GM12878 (cell line): ENCODE data around the gene FBXO7. TPM values are rescaled to one million over a fixed set of nuclear protein-coding genes. Genes with fewer than 3 reads are reported as not detected.

ENCODE experiments used
- ATAC-seq: fragments of 200-7000 bp; cut with Tn5 transposase; 3 replicates; pipeline ENCODE4 v1.9.1; 2020; ENCODE audit warnings: mild to moderate bottlenecking, moderate library complexity
- BruUV-seq: library from RNA; stranded (reverse); fragments of 400-500 nt; replicated peaks from 2 replicates; lab custom pipeline; 2021; lab: Mats Ljungman, UMichigan
- CTCF ChIA-PET: fragments of 300-600 bp; sonication (Branson Sonifier 250); formaldehyde crosslinking; extraction: SDS; loops from one replicate; lab custom pipeline; 2021; ENCODE audit warnings: inconsistent platforms; lab: Yijun Ruan, JAX
- POLR2A ChIA-PET: fragments of 350-600 bp; formaldehyde crosslinking; extraction: SDS; loops from one replicate; lab custom pipeline; 2021; ENCODE audit warnings: inconsistent platforms; lab: Charles Lee
- RAD21 ChIA-PET: fragments of 300-600 bp; sonication (Branson Sonifier 250); formaldehyde crosslinking; loops from one replicate; lab custom pipeline; 2023; ENCODE audit warnings: antibody characterized with exemption; ENCODE audit not compliant: unreplicated experiment; lab: Charles Lee
- SMC1A ChIA-PET: fragments of 300-600 bp; sonication (Branson Sonifier 250); formaldehyde crosslinking; loops from one replicate; lab custom pipeline; 2023; ENCODE audit not compliant: unreplicated experiment, uncharacterized antibody; lab: Charles Lee
- DNase-seq: peaks from one replicate; pipeline ENCODE4 v3.0.0-alpha.2; 2011; ENCODE audit warnings: low read depth, low spot score
- FAIRE-seq: peaks from 3 replicates; lab custom pipeline; 2011; peaks lifted over from hg19 to GRCh38; lab: Jason Lieb, UNC
- H2AFZ ChIP-seq: 2 replicates; pipeline ENCODE4 v1.6.0; 2011; ENCODE audit warnings: low read depth, low read length, control low read depth; ENCODE audit not compliant: control insufficient read depth
- H3K27ac ChIP-seq: 2 replicates; pipeline ENCODE4 v1.5.1; 2011; ENCODE audit warnings: control low read depth; ENCODE audit not compliant: control insufficient read depth, insufficient read depth
- H3K27me3 ChIP-seq, 2 experiments: replicated peaks in 1 of 2; 2 replicates each; pipeline versions ENCODE4 v1.6.0 to v1.6.1; 2011; ENCODE audit warnings: low read length in 1 of 2; ENCODE audit not compliant: control insufficient read depth in 2 of 2, insufficient read depth in 2 of 2
- H3K36me3 ChIP-seq, 2 experiments: 2 replicates each; pipeline ENCODE4 v1.5.1; 2011; ENCODE audit warnings: low read length in 1 of 2; ENCODE audit not compliant: control insufficient read depth in 2 of 2, insufficient read depth in 2 of 2
- H3K4me1 ChIP-seq: 2 replicates; pipeline ENCODE4 v1.6.1; 2011; ENCODE audit warnings: mild to moderate bottlenecking, low read length, moderate library complexity, mixed read lengths; ENCODE audit not compliant: control insufficient read depth, insufficient read depth
- H3K4me2 ChIP-seq: 2 replicates; pipeline ENCODE4 v1.6.0; 2011; ENCODE audit warnings: control low read depth; ENCODE audit not compliant: control insufficient read depth, insufficient read depth
- H3K4me3 ChIP-seq: fragments of 200-600 bp; sonication (generic); 2 replicates; pipeline ENCODE4 v1.5.1; 2016
- H3K79me2 ChIP-seq: 2 replicates; pipeline ENCODE4 v1.6.0; 2011; ENCODE audit warnings: low read length; ENCODE audit not compliant: control insufficient read depth, insufficient read depth
- H3K9ac ChIP-seq: 2 replicates; pipeline ENCODE4 v1.8.0; 2011; ENCODE audit warnings: low read length, control low read depth, mixed read lengths; ENCODE audit not compliant: control insufficient read depth, insufficient read depth
- H3K9me3 ChIP-seq: replicated peaks from 3 replicates; pipeline ENCODE4 v1.5.1; 2011; ENCODE audit warnings: mild to moderate bottlenecking, low read length; ENCODE audit not compliant: control insufficient read depth, insufficient read depth
- H4K20me1 ChIP-seq: 2 replicates; pipeline ENCODE4 v1.6.0; 2011; ENCODE audit not compliant: control insufficient read depth, insufficient read depth
- BACH1 ChIP-seq: fragments of 450-650 bp; IDR thresholded peaks from 2 replicates; pipeline ENCODE4 v1.6.1; 2017; ENCODE audit warnings: mild to moderate bottlenecking, borderline replicate concordance
- BCL11A ChIP-seq: IDR thresholded peaks from 2 replicates; pipeline ENCODE4 v1.6.1; 2011; ENCODE audit warnings: low read depth, low read length
- GATAD2B ChIP-seq: fragments of 450-650 bp; conservative IDR thresholded peaks from 2 replicates; pipeline ENCODE4 v1.6.1; 2017; ENCODE audit warnings: low read depth, mild to moderate bottlenecking, moderate library complexity
- MXI1 ChIP-seq: fragments of 150-350 bp; IDR thresholded peaks from 2 replicates; pipeline ENCODE4 v1.6.1; 2011; ENCODE audit warnings: low read depth, mild to moderate bottlenecking, inconsistent platforms, low read length, improper control_type of control experiment
- NR2C1 ChIP-seq: fragments of 450-650 bp; IDR thresholded peaks from 2 replicates; pipeline ENCODE4 v1.6.1; 2017; ENCODE audit warnings: antibody characterized with exemption, mild to moderate bottlenecking, moderate library complexity
- PAX5 ChIP-seq: IDR thresholded peaks from 2 replicates; pipeline ENCODE4 v1.6.1; 2011; ENCODE audit warnings: low read depth, low read length, borderline replicate concordance
- SIN3A ChIP-seq: IDR thresholded peaks from 2 replicates; pipeline ENCODE4 v1.6.1; 2012; ENCODE audit warnings: low read depth, low read length, improper control_type of control experiment
- SUPT20H ChIP-seq: IDR thresholded peaks from 2 replicates; pipeline ENCODE4 v1.6.1; 2011; ENCODE audit warnings: low read depth, mild to moderate bottlenecking, low read length, moderate library complexity, borderline replicate concordance; ENCODE audit not compliant: control insufficient read depth
- TCF7 ChIP-seq: IDR thresholded peaks from 2 replicates; pipeline ENCODE4 v1.6.1; 2014; ENCODE audit warnings: antibody characterized with exemption, borderline replicate concordance
- ZNF384 ChIP-seq: IDR thresholded peaks from 2 replicates; pipeline ENCODE4 v1.6.1; 2012; ENCODE audit warnings: low read depth, mild to moderate bottlenecking, low read length, improper control_type of control experiment, borderline replicate concordance
- WGBS: methylation state at CpG from one replicate; pipeline ENCODE4 v1.1.6; 2016; ENCODE audit warnings: low lambda C conversion rate; ENCODE audit not compliant: insufficient replicate concordance, insufficient coverage; ENCODE audit errors: missing lambda C conversion rate; 5-methylcytosine and 5-hydroxymethylcytosine counted together
- in situ Hi-C: fragments of 300-500 bp; cut with MboI; formaldehyde crosslinking; loops from 9 replicates; pipeline ENCODE4 v1.14.3; 2018; ENCODE audit warnings: mixed read lengths
- intact Hi-C: fragments of 100-400 bp; cut with micrococcal nuclease; formaldehyde crosslinking; loops from one replicate; pipeline ENCODE4 v1.14.2; 2022; ENCODE audit not compliant: unreplicated experiment
- polyA plus RNA-seq, 11 experiments: library from polyadenylated mRNA; depleted of rRNA in 4 of 11; unstranded in 6 of 11; stranded (reverse) in 5 of 11; fragments of >200 nt; fragmentation: Nextera tagmentation in 4 of 11; fragmentation: Illumina TruSeq in 1 of 11; extraction: Ambion mirVana in 4 of 11; extraction: Trizol in 1 of 11; gene quantifications; 1 replicate in 1 of 11; 2 replicates in 10 of 11; pipeline versions ENCODE4 v1.2.1 to v1.2.3, GENCODE V29; 2011 to 2016; ENCODE audit warnings: inconsistent platforms in 2 of 11, missing spikeins in 2 of 11, low read depth in 1 of 11
- total RNA-seq, 4 experiments: library from RNA; depleted of rRNA in 3 of 4; stranded (reverse); fragments of >200 nt in 3 of 4; fragmentation: Illumina TruSeq in 1 of 4; extraction: Trizol in 1 of 4; gene quantifications; 2 replicates each; pipeline versions ENCODE4 v1.2.1 to v1.2.3, GENCODE V29; 2013 to 2021
- TF ChIP-seq, protein P1 (sequence below): fragments of 450-650 bp; IDR thresholded peaks from 2 replicates; pipeline ENCODE4 v1.6.1; 2018; ENCODE audit warnings: mild to moderate bottlenecking, low read depth, moderate library complexity; ENCODE audit not compliant: partially characterized antibody
- TF ChIP-seq, protein P2 (sequence below): fragments of 450-650 bp; IDR thresholded peaks from 2 replicates; pipeline ENCODE4 v1.6.1; 2016; ENCODE audit warnings: mild to moderate bottlenecking

Gene FBXO7
- total and polyA plus RNA-seq, 10 of the 15 experiments (the other 5 are each of a cell fraction or from before 2014, with no cell fraction given): 37.3 to 192 (median 110) TPM

DNA sequence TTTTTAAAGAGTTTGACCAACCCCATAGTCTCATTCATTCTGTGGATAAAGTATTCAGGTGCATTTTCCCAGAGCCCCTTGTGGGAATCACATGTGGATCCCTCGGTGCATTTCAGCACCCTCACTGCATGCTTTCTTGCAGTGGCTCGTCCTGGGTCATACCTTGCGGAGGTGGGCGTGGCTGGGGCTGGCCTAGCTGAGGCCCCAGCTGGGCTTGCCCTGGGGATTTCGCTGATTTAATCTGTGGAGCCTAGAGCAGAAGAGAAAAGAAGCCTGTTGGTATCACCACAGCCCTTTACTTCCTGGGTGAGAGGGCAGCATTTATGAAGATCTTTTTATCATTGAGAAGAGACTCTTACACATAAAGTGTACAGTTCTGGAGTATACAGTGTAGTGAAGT is 53.1 kb downstream of the FBXO7 start:
- no peak overlapping the region for H2AFZ ChIP-seq
- peak; percentile 70 for ATAC-seq
- POLR2A ChIA-PET: no interaction called here
- SMC1A ChIA-PET: interaction anchor here (3.5 kb wide), 1 partner anchor 269 kb away, joined by 24 read pairs; no protein-coding TSS in a partner anchor
- no peaks in the 10 kb centered on the region for H3K4me1 ChIP-seq
- BruUV-seq: no TSS peak
- in situ Hi-C loops: loop anchor here (5.0 kb wide), 2 partner anchors 270 to 460 kb away; no protein-coding TSS in a partner anchor
- no peaks in the 10 kb centered on the region for H4K20me1 ChIP-seq
- TF ChIP-seq BCL11A: no peak
- TF ChIP-seq PAX5: no peak
- no peak for TF ChIP-seq SUPT20H
- 0 out of 2 replicates have a peak, but pooled peaks have one; percentile 14 for TF ChIP-seq NR2C1
- no peak overlapping the region for H3K9ac ChIP-seq
- WGBS: 11% methylated on average over 5 of the region's 5 CpGs
- no peak overlapping the region for H3K27ac ChIP-seq
- intact Hi-C loops: loop anchor here (5.0 kb wide), 1 partner anchor 460 kb away; no protein-coding TSS in a partner anchor
- DNase-seq: no peak
- RAD21 ChIA-PET: interaction anchor here (1.1 to 5.5 kb wide), 2 partner anchors 269 to 478 kb away, joined by 3 to 55 read pairs; no protein-coding TSS in a partner anchor
- H3K4me2 ChIP-seq: no peak overlapping the region
- H3K9me3 ChIP-seq: no peaks in the 10 kb centered on the region
- FAIRE-seq: no peak
- H3K27me3 ChIP-seq: peaks cover 0 to 2% of the 10 kb centered on the region in 2 experiments; a peak in 1 of 4 replicates
- H3K4me3 ChIP-seq: no peak overlapping the region
- no peaks in the 10 kb centered on the region for H3K36me3 ChIP-seq
- CTCF ChIA-PET: interaction anchor here (1.0 to 7.3 kb wide), 4 partner anchors 9 to 268 kb away, joined by 3 to 108 read pairs (median 4); no protein-coding TSS in a partner anchor
- no peaks in the 10 kb centered on the region for H3K79me2 ChIP-seq

DNA sequence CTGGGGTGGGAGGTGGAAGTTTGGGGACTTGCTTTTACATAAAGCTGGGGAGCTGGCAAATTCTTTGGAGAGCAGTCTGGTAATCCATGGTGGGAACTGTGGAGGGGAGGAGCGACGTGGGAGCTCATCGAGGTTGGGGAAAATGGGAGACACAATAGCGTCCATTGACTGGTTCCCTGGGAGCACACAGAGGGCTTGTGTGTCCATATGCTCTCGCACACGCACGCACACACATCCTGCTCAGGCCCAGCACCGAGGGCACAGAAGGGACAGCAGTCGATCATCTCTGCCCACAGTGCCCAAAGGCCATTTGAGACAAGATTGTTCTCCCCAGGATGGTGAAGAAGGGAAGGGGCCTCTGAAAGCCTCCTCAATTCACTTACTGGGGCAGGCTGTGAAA is 53.7 kb downstream of the FBXO7 start:
- H3K9me3 ChIP-seq: no peaks in the 10 kb centered on the region
- no peak overlapping the region for H3K27ac ChIP-seq
- ATAC-seq (no peak), DNase-seq (no peak), FAIRE-seq (no peak)
- SMC1A ChIA-PET: interaction anchor here (0.6 to 3.5 kb wide), 4 partner anchors 30 to 316 kb away, joined by 3 to 24 read pairs (median 3); no protein-coding TSS in a partner anchor
- in situ Hi-C loops (loop anchor here (5.0 kb wide), 2 partner anchors 269 to 459 kb away; no protein-coding TSS in a partner anchor), intact Hi-C loops (loop anchor here (5.0 kb wide), 1 partner anchor 459 kb away; no protein-coding TSS in a partner anchor)
- no peaks in the 10 kb centered on the region for H3K4me1 ChIP-seq
- no peak overlapping the region for H3K9ac ChIP-seq
- H3K4me2 ChIP-seq: no peak overlapping the region
- no peaks in the 10 kb centered on the region for H3K36me3 ChIP-seq
- CTCF ChIA-PET: interaction anchor here (0.6 to 7.3 kb wide), 15 partner anchors 10 to 675 kb away, joined by 3 to 108 read pairs (median 5); no protein-coding TSS in a partner anchor
- RAD21 ChIA-PET: interaction anchor here (1.1 to 5.5 kb wide), 3 partner anchors 269 to 676 kb away, joined by 3 to 55 read pairs (median 5); no protein-coding TSS in a partner anchor
- no peak overlapping the region for H3K4me3 ChIP-seq
- POLR2A ChIA-PET: no interaction called here
- no peak overlapping the region for H2AFZ ChIP-seq
- peaks cover 0 to 2% of the 10 kb centered on the region in 2 experiments; a peak in 1 of 4 replicates for H3K27me3 ChIP-seq
- H4K20me1 ChIP-seq: no peaks in the 10 kb centered on the region
- no TSS peak for BruUV-seq
- WGBS: 49% methylated on average over 9 of the region's 9 CpGs
- H3K79me2 ChIP-seq: no peaks in the 10 kb centered on the region
- no peak for TF ChIP-seq GATAD2B
- TF ChIP-seq, protein P1, sequence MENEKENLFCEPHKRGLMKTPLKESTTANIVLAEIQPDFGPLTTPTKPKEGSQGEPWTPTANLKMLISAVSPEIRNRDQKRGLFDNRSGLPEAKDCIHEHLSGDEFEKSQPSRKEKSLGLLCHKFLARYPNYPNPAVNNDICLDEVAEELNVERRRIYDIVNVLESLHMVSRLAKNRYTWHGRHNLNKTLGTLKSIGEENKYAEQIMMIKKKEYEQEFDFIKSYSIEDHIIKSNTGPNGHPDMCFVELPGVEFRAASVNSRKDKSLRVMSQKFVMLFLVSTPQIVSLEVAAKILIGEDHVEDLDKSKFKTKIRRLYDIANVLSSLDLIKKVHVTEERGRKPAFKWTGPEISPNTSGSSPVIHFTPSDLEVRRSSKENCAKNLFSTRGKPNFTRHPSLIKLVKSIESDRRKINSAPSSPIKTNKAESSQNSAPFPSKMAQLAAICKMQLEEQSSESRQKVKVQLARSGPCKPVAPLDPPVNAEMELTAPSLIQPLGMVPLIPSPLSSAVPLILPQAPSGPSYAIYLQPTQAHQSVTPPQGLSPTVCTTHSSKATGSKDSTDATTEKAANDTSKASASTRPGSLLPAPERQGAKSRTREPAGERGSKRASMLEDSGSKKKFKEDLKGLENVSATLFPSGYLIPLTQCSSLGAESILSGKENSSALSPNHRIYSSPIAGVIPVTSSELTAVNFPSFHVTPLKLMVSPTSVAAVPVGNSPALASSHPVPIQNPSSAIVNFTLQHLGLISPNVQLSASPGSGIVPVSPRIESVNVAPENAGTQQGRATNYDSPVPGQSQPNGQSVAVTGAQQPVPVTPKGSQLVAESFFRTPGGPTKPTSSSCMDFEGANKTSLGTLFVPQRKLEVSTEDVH: no peak
- TF ChIP-seq MXI1: no peak
- TF ChIP-seq SIN3A: no peak
- TF ChIP-seq BACH1: no peak
- no peak for TF ChIP-seq ZNF384
- TF ChIP-seq, protein P2, sequence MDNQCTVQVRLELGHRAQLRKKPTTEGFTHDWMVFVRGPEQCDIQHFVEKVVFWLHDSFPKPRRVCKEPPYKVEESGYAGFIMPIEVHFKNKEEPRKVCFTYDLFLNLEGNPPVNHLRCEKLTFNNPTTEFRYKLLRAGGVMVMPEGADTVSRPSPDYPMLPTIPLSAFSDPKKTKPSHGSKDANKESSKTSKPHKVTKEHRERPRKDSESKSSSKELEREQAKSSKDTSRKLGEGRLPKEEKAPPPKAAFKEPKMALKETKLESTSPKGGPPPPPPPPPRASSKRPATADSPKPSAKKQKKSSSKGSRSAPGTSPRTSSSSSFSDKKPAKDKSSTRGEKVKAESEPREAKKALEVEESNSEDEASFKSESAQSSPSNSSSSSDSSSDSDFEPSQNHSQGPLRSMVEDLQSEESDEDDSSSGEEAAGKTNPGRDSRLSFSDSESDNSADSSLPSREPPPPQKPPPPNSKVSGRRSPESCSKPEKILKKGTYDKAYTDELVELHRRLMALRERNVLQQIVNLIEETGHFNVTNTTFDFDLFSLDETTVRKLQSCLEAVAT: no peak
- TF ChIP-seq TCF7: no peak
